Kidney glomerular epithelial cell (primary cell): Measurements from ENCODE around the gene RECQL5.

Source experiments
- DNase-seq: peaks from one replicate; lab custom pipeline; 2025; lab: John Stamatoyannopoulos, UW

Gene RECQL5

GRCh38 chr17:75688209-75688825 lies 21.4 kb upstream of the RECQL5 start:
- no peak for DNase-seq

- no peak for DNase-seq
Measured at GRCh38 chr17:75685499-75685898, 18.5 kb upstream of the RECQL5 start.

GRCh38 chr17:75684924-75685323 lies 18.0 kb upstream of the RECQL5 start:
- no peak for DNase-seq

- DNase-seq: no peak
Measured at GRCh38 chr17:75684249-75684648, 17.3 kb upstream of the RECQL5 start.

GRCh38 chr17:75683583-75683982 lies 16.6 kb upstream of the RECQL5 start:
- peak; percentile 26 for DNase-seq

GRCh38 chr17:75681289-75681688 lies 14.3 kb upstream of the RECQL5 start:
- DNase-seq: no peak

- DNase-seq: no peak
Measured at GRCh38 chr17:75680431-75680830, 13.5 kb upstream of the RECQL5 start.

GRCh38 chr17:75679706-75680211 lies 12.8 kb upstream of the RECQL5 start:
- no peak for DNase-seq

GRCh38 chr17:75676461-75676860 lies 9.5 kb upstream of the RECQL5 start:
- no peak for DNase-seq

- no peak for DNase-seq
Measured at GRCh38 chr17:75673487-75673886, 6.5 kb upstream of the RECQL5 start.

GRCh38 chr17:75672011-75672410 lies 5.1 kb upstream of the RECQL5 start:
- DNase-seq: no peak

GRCh38 chr17:75670868-75671267 lies 3.9 kb upstream of the RECQL5 start:
- no peak for DNase-seq

GRCh38 chr17:75668489-75668888 lies 1.5 kb upstream of the RECQL5 start:
- DNase-seq: no peak

GRCh38 chr17:75667825-75668224 lies 871 bp upstream of the RECQL5 start:
- DNase-seq: no peak

GRCh38 chr17:75665981-75666380 lies 973 bp downstream of the RECQL5 start:
- no peak for DNase-seq

GRCh38 chr17:75664099-75664549 lies 2.8 kb downstream of the RECQL5 start:
- DNase-seq: no peak

GRCh38 chr17:75662511-75662910 lies 4.4 kb downstream of the RECQL5 start:
- DNase-seq: no peak

GRCh38 chr17:75661531-75661930 lies 5.4 kb downstream of the RECQL5 start:
- DNase-seq: no peak

- no peak for DNase-seq
Measured at GRCh38 chr17:75658237-75658636, 8.7 kb downstream of the RECQL5 start.

GRCh38 chr17:75654176-75654575 lies 12.8 kb downstream of the RECQL5 start:
- DNase-seq: no peak

GRCh38 chr17:75652934-75653549 lies 13.9 kb downstream of the RECQL5 start:
- DNase-seq: peak; percentile 39

- DNase-seq: no peak
Measured at GRCh38 chr17:75652341-75652740, 14.6 kb downstream of the RECQL5 start.

- DNase-seq: no peak
Measured at GRCh38 chr17:75650874-75651273, 16.1 kb downstream of the RECQL5 start.

- DNase-seq: no peak
Measured at GRCh38 chr17:75649687-75650086, 17.3 kb downstream of the RECQL5 start.
